ENCODE results near the gene SEMA4D. TPM values are rescaled to one million over a fixed set of nuclear protein-coding genes. Genes with fewer than 3 reads are reported as not detected.

The SEMA4D gene
- total and polyA plus RNA-seq, 9 of the 15 experiments (the other 6 are each of a cell fraction or from before 2014, with no cell fraction given), result 0.38 to 5.1 (median 1.8) TPM

DNA sequence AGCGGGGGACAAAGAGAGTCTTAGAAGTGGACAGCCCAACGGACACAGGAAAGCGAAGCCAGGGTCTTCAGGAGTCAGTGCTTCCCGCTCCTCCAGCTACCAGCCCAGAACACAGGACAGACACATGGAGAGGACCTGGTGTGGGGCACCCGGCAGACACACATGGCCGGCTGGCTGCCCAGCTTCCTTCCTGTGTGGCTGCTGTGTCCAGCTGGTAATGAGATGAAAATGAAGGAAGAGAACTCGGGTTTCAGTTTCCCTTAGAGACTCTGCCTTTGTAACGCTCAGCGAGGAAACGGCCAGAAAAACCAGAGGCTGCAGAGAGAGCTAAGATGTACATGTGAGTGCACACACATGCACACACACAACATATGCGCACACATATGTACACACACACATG, 92.1 kb downstream of the SEMA4D start (continued):
- TF ChIP-seq, protein P1, sequence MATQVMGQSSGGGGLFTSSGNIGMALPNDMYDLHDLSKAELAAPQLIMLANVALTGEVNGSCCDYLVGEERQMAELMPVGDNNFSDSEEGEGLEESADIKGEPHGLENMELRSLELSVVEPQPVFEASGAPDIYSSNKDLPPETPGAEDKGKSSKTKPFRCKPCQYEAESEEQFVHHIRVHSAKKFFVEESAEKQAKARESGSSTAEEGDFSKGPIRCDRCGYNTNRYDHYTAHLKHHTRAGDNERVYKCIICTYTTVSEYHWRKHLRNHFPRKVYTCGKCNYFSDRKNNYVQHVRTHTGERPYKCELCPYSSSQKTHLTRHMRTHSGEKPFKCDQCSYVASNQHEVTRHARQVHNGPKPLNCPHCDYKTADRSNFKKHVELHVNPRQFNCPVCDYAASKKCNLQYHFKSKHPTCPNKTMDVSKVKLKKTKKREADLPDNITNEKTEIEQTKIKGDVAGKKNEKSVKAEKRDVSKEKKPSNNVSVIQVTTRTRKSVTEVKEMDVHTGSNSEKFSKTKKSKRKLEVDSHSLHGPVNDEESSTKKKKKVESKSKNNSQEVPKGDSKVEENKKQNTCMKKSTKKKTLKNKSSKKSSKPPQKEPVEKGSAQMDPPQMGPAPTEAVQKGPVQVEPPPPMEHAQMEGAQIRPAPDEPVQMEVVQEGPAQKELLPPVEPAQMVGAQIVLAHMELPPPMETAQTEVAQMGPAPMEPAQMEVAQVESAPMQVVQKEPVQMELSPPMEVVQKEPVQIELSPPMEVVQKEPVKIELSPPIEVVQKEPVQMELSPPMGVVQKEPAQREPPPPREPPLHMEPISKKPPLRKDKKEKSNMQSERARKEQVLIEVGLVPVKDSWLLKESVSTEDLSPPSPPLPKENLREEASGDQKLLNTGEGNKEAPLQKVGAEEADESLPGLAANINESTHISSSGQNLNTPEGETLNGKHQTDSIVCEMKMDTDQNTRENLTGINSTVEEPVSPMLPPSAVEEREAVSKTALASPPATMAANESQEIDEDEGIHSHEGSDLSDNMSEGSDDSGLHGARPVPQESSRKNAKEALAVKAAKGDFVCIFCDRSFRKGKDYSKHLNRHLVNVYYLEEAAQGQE (IDR thresholded peaks at IDR 0.05; ENCODE audit: borderline replicate concordance), result no peak
- TF ChIP-seq, protein P1 (CRISPR knock-in tag; IDR thresholded peaks at IDR 0.05; ENCODE audit: low read depth), result no peak

DNA sequence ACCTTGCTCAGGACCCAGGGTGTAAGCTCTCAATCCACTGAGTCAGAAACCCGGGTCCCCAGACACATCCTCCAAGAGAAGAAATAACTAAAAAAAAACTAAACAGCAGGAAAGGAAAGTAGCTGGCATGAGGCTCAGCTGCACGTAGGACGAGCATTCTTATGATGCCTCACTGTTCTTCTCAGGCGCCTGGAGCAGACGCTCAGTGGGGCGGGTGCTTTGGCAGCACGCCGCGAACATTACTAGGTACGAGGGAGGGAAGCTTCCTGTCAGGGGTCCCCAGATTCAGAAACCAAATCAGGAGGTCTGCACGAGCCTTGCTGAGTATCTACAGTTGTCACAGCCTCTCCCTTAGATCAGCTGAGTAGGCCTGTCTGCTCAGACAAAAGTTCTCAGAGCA, 93.8 kb downstream of the SEMA4D start:
- ChIA-PET CTCF (ENCODE audit: low intra/inter-chr PET ratio) (no interaction called here), POLR2A (no interaction called here)
- Histone ChIP-seq H4K20me1 (replicated peaks; ENCODE audit: control insufficient read depth, insufficient read depth, low read length) (no peaks in the 10 kb centered on the region), H3K9me1 (ENCODE audit: control insufficient read depth, insufficient read depth, low read length) (no peaks in the 10 kb centered on the region), H3K27ac (ENCODE audit: extremely low read depth, low read depth, low read length) (no peak overlapping the region), H2AFZ (ENCODE audit: low read depth, low read length) (no peak overlapping the region), H3K79me2 (ENCODE audit: control insufficient read depth, insufficient read depth, low read length) (no peaks in the 10 kb centered on the region), H3K4me2 (ENCODE audit: insufficient read depth, low read length) (no peak overlapping the region), H3K27me3 (ENCODE audit: control insufficient read depth in 2 of 2, insufficient read depth in 2 of 2, low read length in 2 of 2) (peaks cover 0 to 37% of the 10 kb centered on the region in 2 experiments; a peak in 4 of 5 replicates), H3K36me3 (ENCODE audit: control insufficient read depth, insufficient read depth, low read length) (no peaks in the 10 kb centered on the region), H3K9ac (ENCODE audit: insufficient read depth in 1 of 2, low read depth in 2 of 2, low read length in 2 of 2) (no peak overlapping the region), H3K4me1 (replicated peaks in 1 of 2; ENCODE audit: control insufficient read depth in 2 of 2, insufficient read depth in 2 of 2, low read length in 2 of 2) (no peaks in the 10 kb centered on the region), H3K9me3 (replicated peaks; ENCODE audit: control insufficient read depth, insufficient read depth, low read depth, low read length) (no peaks in the 10 kb centered on the region), H3K4me3 (no peak overlapping the region)
- WGBS (ENCODE audit: insufficient coverage, low coverage, missing lambda C conversion rate), result 9% methylated on average over 11 of the region's 11 CpGs
- intact Hi-C loops (cut with micrococcal nuclease) (no loop called here), in situ Hi-C loops (cut with MboI) (no loop called here)
- ATAC-seq (no peak), DNase-seq (ENCODE audit: extremely low read depth in 1 of 4, low spot score in 3 of 4) (no peak), FAIRE-seq (no peak)
- BruUV-seq (replicated peaks), result no TSS peak
- TF ChIP-seq TFAM (CRISPR knock-in tag; conservative IDR thresholded peaks at IDR 0.05) (no peak), MCM2 (IDR thresholded peaks at IDR 0.05; ENCODE audit: low read depth) (no peak), SREBF1 (IDR thresholded peaks at IDR 0.05; ENCODE audit: borderline replicate concordance, low read depth, low read length) (no peak), ZNF584 (CRISPR knock-in tag; IDR thresholded peaks at IDR 0.05; ENCODE audit: low read depth) (no peak), FUS (optimal IDR thresholded peaks at IDR 0.05; ENCODE audit: low read depth, low read length) (no peak), EWSR1 (IDR thresholded peaks at IDR 0.05; ENCODE audit: borderline replicate concordance, low read depth, partially characterized antibody) (no peak), SP2 (IDR thresholded peaks at IDR 0.05; ENCODE audit: extremely low read depth, low read depth, low read length, poor library complexity, severe bottlenecking) (no peak), DIDO1 (tag; IDR thresholded peaks at IDR 0.05; ENCODE audit: low read depth) (no peak), SMAD2 (IDR thresholded peaks at IDR 0.05; ENCODE audit: low read depth, low read length) (no peak)
- TF ChIP-seq, protein P2, sequence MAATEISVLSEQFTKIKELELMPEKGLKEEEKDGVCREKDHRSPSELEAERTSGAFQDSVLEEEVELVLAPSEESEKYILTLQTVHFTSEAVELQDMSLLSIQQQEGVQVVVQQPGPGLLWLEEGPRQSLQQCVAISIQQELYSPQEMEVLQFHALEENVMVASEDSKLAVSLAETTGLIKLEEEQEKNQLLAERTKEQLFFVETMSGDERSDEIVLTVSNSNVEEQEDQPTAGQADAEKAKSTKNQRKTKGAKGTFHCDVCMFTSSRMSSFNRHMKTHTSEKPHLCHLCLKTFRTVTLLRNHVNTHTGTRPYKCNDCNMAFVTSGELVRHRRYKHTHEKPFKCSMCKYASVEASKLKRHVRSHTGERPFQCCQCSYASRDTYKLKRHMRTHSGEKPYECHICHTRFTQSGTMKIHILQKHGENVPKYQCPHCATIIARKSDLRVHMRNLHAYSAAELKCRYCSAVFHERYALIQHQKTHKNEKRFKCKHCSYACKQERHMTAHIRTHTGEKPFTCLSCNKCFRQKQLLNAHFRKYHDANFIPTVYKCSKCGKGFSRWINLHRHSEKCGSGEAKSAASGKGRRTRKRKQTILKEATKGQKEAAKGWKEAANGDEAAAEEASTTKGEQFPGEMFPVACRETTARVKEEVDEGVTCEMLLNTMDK (IDR thresholded peaks at IDR 0.05; ENCODE audit: borderline replicate concordance, insufficient read depth, low read depth, low read length, poor library complexity, severe bottlenecking), result no peak

Data from K562 (cell line).